ENCODE measurements around the gene POU3F3.

The POU3F3 gene

GRCh38 chr2:104863146-104863467 lies 9.2 kb downstream of the POU3F3 start (continued):
- TF ChIP-seq, protein P1, sequence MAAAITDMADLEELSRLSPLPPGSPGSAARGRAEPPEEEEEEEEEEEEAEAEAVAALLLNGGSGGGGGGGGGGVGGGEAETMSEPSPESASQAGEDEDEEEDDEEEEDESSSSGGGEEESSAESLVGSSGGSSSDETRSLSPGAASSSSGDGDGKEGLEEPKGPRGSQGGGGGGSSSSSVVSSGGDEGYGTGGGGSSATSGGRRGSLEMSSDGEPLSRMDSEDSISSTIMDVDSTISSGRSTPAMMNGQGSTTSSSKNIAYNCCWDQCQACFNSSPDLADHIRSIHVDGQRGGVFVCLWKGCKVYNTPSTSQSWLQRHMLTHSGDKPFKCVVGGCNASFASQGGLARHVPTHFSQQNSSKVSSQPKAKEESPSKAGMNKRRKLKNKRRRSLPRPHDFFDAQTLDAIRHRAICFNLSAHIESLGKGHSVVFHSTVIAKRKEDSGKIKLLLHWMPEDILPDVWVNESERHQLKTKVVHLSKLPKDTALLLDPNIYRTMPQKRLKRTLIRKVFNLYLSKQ (tag by site-specific recombination; IDR thresholded peaks at IDR 0.05; ENCODE audit: borderline replicate concordance), result no peak
- TF ChIP-seq ZFP37 (tag by site-specific recombination; IDR thresholded peaks at IDR 0.05) (no peak), ZNF140 (tag by site-specific recombination; IDR thresholded peaks at IDR 0.05) (no peak), YY1 (tag by site-specific recombination; IDR thresholded peaks at IDR 0.05) (no peak), ZFP3 (tag by site-specific recombination; IDR thresholded peaks at IDR 0.05; ENCODE audit: low read depth) (no peak), ZNF658 (tag by site-specific recombination; IDR thresholded peaks at IDR 0.05) (no peak), GFI1B (tag by site-specific recombination; IDR thresholded peaks at IDR 0.05) (no peak)

GRCh38 chr2:104863468-104864279 lies 9.8 kb downstream of the POU3F3 start:
- Histone ChIP-seq H3K36me3 (ENCODE audit: control insufficient read depth in 2 of 2, insufficient read depth in 1 of 2, low read length in 2 of 2) (no peaks in the 10 kb centered on the region), H3K4me3 (ENCODE audit: low read depth, low read length) (no peak overlapping the region), H3K9me3 (ENCODE audit: control insufficient read depth, insufficient read depth, low read depth, low read length) (no peaks in the 10 kb centered on the region), H3K27ac (ENCODE audit: extremely low read depth, low read depth, low read length) (no peak overlapping the region), H3K4me1 (ENCODE audit: control insufficient read depth, insufficient read depth, low read length) (peaks cover 2% of the 10 kb centered on the region; the same call in 1 of the 2 replicates)
- CTCF ChIA-PET, result no interaction called here
- POLR2A ChIA-PET, result no interaction called here
- TF ChIP-seq BCL11B (tag by site-specific recombination; IDR thresholded peaks at IDR 0.05; ENCODE audit: low read depth), result no peak
- no peak for TF ChIP-seq YY2 (tag by site-specific recombination; IDR thresholded peaks at IDR 0.05)
- TF ChIP-seq ZNF518A (tag by site-specific recombination; conservative IDR thresholded peaks at IDR 0.05; ENCODE audit: low read depth), result no peak
- TF ChIP-seq PBX3 (CRISPR knock-in tag; IDR thresholded peaks at IDR 0.05), result no peak
- no peak for TF ChIP-seq ZNF19 (tag by site-specific recombination; IDR thresholded peaks at IDR 0.05; ENCODE audit: low read depth)
- TF ChIP-seq, protein P2, sequence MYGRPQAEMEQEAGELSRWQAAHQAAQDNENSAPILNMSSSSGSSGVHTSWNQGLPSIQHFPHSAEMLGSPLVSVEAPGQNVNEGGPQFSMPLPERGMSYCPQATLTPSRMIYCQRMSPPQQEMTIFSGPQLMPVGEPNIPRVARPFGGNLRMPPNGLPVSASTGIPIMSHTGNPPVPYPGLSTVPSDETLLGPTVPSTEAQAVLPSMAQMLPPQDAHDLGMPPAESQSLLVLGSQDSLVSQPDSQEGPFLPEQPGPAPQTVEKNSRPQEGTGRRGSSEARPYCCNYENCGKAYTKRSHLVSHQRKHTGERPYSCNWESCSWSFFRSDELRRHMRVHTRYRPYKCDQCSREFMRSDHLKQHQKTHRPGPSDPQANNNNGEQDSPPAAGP (tag by site-specific recombination; IDR thresholded peaks at IDR 0.05), result no peak
- TF ChIP-seq EGR2 (tag by site-specific recombination; IDR thresholded peaks at IDR 0.05; ENCODE audit: low read depth), result no peak
- TF ChIP-seq ZNF580 (tag by site-specific recombination; IDR thresholded peaks at IDR 0.05), result no peak
- no peak for TF ChIP-seq ZBTB7A (tag by site-specific recombination; IDR thresholded peaks at IDR 0.05; ENCODE audit: low read depth)

All from HEK293 (cell line).